SH-SY5Y (cell line): Measurements from ENCODE around the gene SHTN1.

ENCODE experiments used
- GATA2 ChIP-seq: IDR thresholded peaks from 2 replicates; pipeline ENCODE4 v1.6.1; 2011; ENCODE audit warnings: mild to moderate bottlenecking, low read depth, low read length
- GATA3 ChIP-seq: IDR thresholded peaks from 2 replicates; pipeline ENCODE4 v1.6.1; 2011; ENCODE audit warnings: low read depth, mild to moderate bottlenecking, low read length, moderate library complexity

The SHTN1 gene

GRCh38 chr10:116994113-116994890, 10.7 kb downstream of the SHTN1 start:
- TF ChIP-seq GATA2, result no peak

GRCh38 chr10:116993610-116994009, 11.4 kb downstream of the SHTN1 start:
- no peak for TF ChIP-seq GATA3
- no peak for TF ChIP-seq GATA2

- TF ChIP-seq GATA3, result no peak
- no peak for TF ChIP-seq GATA2
Observed at GRCh38 chr10:116992183-116992582, 12.8 kb downstream of the SHTN1 start.

- no peak for TF ChIP-seq GATA2
- no peak for TF ChIP-seq GATA3
Observed at GRCh38 chr10:116990276-116990800, 14.6 kb downstream of the SHTN1 start.

- TF ChIP-seq GATA2, result no peak
- TF ChIP-seq GATA3, result no peak
Observed at GRCh38 chr10:116989439-116989838, 15.5 kb downstream of the SHTN1 start.

GRCh38 chr10:116988311-116988710, 16.7 kb downstream of the SHTN1 start:
- no peak for TF ChIP-seq GATA3
- no peak for TF ChIP-seq GATA2

- TF ChIP-seq GATA2 (no peak), GATA3 (no peak)
Observed at GRCh38 chr10:116985611-116986010, 19.4 kb downstream of the SHTN1 start.

- no peak for TF ChIP-seq GATA2
- TF ChIP-seq GATA3, result no peak
Observed at GRCh38 chr10:116984202-116984990, 20.6 kb downstream of the SHTN1 start.

- TF ChIP-seq GATA2 (no peak), GATA3 (no peak)
Observed at GRCh38 chr10:116980041-116980440, 24.9 kb downstream of the SHTN1 start.

GRCh38 chr10:116978901-116979300, 26.1 kb downstream of the SHTN1 start:
- no peak for TF ChIP-seq GATA3
- TF ChIP-seq GATA2, result no peak

GRCh38 chr10:116974456-116975005, 30.5 kb downstream of the SHTN1 start:
- TF ChIP-seq GATA2 (no peak), GATA3 (no peak)

- TF ChIP-seq GATA3 (no peak), GATA2 (no peak)
Observed at GRCh38 chr10:116973946-116974455, 31.0 kb downstream of the SHTN1 start.

GRCh38 chr10:116973371-116973905, 31.5 kb downstream of the SHTN1 start:
- TF ChIP-seq GATA2 (no peak), GATA3 (no peak)

GRCh38 chr10:116972131-116972530, 32.9 kb downstream of the SHTN1 start:
- no peak for TF ChIP-seq GATA3
- no peak for TF ChIP-seq GATA2
